Measurements from ENCODE around the gene GMDS.

Gene GMDS

GRCh38 chr6:1593958-1594314 lies 651.5 kb downstream of the GMDS start:
- no peak for DNase-seq

DNA sequence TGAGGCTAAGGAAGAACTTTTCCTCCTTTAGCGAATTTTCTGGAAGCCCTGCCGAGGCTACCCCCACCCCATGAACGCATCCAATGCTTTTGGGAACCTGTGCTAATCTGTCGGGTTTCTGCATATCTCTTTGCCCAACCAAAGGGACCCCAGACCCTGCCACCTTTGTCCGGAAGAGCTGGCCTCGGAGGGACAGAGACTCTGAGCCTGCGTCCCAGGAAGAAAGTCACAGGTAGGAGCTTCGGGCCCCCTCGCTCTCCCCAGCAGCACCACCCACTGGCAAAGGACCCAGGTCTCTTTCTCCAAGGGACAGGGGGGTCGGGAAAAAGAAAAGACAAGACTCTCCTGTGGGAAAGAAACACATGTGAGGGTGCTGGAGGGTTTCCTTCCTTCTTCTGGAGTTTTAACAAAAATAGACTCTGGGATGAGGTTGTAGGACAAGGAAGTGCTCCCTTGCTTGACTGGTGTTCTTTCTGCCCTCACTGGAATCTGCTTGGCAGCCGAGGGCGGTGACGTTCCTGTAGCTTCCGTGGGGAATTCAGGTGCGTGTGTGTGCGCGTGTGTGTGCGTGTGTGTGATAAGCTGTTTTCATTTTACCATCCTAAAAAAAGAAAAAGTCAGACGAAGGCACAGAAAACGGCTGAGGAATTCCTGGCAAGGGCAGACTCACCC lies 652.0 kb downstream of the GMDS start:
- no peak for DNase-seq

GRCh38 chr6:1592852-1593251 lies 652.6 kb downstream of the GMDS start:
- no peak for DNase-seq

- DNase-seq: no peak
Measured at GRCh38 chr6:1591926-1592325, 653.5 kb downstream of the GMDS start.

GRCh38 chr6:1591243-1591642 lies 654.2 kb downstream of the GMDS start:
- no peak for DNase-seq

DNA sequence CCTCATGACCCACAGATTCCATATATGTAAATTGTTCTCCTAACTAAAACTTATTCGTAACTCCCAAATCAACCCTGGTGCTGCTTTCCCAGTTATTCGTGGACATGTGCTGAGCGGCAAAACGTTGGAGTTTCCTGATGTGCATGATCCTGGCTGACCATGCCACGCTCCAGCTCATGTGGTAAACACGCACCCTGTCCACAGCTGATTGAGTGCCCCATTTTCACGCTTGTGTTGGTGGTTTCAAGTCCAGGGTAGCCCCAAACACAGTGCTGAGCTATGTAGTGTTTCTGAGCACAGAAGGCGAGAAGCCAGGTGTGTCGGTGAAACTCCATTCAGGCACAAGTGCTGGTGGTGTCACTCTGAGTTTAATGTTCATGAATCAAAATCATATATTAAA lies 654.8 kb downstream of the GMDS start:
- DNase-seq: no peak

GRCh38 chr6:1589208-1589607 lies 656.2 kb downstream of the GMDS start:
- no peak for DNase-seq

DNA sequence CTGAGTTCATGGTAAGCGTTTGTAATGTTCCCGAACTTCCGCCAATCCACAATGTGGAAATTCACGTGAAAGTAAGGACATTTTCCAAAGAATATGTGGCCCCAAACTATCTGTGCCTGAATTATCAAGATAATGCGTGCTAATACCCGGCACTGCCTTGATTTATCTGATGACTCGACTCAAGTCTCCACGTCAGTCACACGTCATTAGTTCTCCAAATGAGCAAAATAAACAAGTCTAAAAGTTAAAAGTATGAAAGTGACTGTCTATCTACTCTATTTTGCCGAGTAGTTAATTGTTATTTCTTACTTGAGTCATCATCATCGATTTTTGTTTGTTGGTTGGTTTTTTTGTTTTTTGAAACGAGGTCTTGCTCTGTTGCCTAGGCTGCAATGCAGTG lies 657.4 kb downstream of the GMDS start:
- DNase-seq: no peak

DNA sequence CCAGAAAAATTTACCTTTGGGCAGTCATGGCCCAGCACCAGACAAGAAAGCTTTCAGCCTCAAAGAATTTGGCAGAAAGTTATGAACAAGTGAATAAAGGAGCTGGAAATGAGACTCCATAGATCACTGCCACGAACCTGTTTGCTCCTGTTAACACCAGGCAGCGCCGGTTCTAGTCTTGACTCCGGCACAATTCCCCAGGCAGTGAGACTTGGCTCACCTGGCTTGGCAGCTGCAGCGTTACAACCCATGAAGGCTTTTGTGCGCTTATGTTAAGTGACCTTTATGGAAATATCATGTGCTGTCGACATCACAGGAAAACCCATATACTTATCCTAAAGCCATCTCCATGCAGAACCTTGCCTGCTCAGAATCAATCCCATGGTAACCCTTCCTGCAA lies 657.9 kb downstream of the GMDS start:
- DNase-seq: no peak

DNA sequence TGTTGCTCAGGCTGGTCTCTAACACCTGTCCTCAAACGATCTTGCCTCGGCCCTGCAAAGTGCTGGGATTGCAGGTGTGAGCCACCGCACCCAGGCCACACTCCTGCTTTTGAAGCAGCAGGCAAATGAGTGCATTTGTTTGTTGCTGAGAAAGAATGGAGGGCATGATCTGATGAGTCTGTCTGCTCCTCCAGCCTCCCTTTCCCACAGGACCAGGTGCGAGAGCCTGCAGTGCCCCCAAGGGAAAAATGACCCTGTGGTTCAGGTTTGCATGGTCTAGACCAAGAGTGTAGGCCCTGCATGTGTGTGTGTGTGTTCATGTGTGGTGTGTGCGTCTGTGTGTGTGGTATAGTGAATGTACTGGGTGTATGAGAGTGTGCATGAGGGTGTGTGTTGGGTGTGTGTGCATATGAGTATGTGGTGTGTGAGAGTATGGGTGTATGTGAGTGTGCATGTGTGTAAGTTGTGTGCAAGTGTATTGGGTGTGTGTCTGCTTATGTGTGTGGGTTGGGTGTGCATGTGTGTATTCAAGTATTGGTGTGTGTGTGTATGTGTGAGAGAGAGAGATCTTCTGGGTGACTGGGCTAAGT lies 658.4 kb downstream of the GMDS start:
- no peak for DNase-seq

DNA sequence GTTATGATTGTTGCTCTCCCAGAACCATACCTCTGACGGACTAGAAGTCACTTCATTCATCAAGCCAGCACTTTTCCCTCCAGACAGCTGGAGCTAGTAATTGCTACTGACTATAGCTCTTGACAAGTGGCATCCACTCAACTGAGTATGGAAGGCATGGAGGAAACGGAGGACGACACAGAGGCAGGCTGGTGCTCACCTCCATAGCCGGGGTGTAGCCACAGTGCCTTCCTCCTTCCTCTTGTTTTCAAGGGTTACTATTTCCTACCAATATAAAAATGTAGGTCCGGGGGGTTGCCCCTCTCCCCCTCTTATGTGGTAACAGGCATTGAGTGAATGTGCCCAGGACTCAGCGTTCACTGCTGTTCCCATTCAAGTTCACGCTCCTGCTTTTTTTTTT lies 659.1 kb downstream of the GMDS start:
- DNase-seq: no peak

GRCh38 chr6:1585669-1586049 lies 659.7 kb downstream of the GMDS start:
- DNase-seq: no peak

- DNase-seq: no peak
Measured at GRCh38 chr6:1584996-1585668, 660.3 kb downstream of the GMDS start.

DNA sequence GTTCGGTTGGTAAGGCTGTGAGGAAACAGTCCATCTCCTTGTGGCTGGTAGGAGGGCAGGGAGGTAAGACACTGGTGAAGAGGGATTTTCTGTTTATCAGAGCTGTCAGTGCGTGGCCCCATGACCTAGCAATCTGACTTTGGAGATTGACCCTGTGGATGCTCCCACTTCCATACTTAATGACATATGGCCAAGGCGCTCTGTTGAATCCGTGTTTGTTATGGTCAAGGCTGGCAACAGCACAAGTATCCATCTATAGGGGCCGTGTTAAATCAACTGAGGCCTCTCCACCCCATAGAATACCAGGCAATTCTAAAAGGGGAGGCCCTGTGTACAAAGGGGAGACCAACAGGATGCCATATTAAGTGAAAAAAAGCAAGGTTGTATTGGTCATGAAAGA lies 661.3 kb downstream of the GMDS start:
- no peak for DNase-seq

GRCh38 chr6:1581120-1581991 lies 664.0 kb downstream of the GMDS start:
- DNase-seq: no peak

DNA sequence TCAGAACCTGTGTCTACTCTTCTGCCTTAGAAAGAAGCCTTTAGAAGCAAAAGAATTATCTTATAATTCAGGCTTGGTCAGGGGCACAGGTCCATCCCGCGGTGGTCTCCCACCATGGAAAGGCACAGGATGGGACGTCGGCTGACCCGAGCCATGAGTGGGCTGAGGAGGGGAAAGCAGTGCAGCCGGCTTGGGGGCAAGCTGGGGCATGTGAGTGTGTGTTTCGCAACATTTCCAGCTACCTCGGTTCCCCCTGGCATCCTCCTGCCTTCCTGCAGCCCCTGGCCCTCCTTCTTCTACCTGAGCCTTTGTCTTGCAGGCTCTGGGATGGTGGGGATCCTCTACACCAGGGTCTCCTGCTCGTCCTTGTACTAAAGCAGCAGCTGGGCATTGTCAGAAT lies 664.8 kb downstream of the GMDS start:
- no peak for DNase-seq

GRCh38 chr6:1580109-1580508 lies 665.3 kb downstream of the GMDS start:
- no peak for DNase-seq

DNA sequence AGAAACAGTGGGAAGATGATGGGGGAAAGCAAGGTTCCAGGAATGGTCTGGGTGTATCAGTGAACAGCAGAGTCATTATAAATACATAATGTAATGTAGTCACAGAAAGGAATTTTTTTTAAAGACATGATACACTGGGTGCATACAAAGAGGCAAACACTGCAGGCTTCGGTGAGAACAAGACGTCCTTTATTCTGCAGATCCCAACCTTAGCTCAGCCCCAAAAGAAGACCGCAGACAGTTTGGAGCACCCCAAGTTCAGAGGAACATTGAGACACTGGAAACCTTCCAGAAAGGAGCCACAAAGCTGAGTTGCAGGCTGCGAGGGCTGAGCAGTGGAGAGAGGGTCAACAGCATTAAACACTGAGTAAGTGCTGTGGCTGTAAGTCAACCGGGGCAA lies 666.3 kb downstream of the GMDS start:
- no peak for DNase-seq

DNA sequence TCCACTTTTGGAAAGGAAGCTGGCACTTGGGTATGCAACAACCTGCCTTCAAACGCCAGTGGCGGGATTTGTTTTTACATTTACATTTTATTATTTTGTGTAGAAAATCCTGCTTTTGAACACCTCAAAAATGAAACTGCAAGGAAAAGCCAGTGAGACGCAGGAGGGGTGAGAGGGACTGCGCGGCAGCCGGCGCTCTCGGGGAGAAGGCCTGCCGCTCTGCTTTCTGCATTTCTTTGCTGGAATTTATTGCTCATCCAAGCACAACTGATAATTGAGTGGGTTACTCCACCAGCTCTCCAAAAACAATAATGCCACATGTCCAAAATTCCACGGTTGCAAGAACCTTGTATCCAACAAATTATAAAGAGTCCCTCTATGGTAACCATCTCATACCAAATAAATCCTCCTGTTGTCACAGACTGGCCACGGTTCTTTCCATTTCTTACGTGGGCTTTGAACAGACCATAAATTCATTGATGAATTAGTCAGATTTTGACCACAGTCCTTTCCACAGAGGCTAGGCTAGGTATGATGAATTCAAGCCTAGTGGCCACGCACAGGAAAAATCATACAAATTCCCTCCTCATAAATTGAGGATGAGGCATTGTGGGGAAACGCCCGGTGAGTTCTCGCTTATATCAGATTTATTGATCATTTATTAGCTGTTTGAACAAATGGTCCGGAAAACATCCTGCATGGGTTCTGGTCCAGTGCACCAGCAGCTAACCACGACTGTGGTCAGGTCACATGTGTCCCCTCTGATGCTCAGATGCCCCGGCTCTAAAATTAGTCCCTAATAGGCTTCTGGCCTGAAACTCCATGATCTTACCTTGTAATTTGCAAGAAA lies 667.3 kb downstream of the GMDS start:
- DNase-seq: no peak

DNA sequence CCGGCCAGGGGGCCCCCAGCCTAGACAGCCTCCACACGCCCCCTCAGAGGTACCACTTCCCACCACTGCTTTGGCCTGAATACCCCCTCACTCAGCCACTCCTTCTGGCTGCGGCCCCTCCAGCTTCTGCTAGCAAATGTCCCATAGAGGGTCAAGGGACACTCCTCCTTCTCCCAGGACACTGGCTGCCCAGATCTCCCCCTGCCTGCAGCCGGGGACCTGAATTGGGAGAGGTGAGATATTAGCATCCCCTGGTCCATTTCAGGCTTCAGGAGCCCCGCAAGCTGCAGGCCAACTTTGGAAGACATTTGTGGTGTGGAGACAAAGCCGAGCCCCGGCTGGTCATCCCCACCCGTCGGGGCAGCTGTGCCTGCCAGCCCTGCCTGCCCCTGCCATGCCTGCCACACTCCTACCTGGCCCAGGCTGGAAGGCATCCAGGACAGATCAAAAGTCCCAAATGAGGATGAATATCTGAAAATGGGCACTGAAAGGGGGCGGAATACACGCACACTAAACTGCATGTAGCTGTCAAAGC lies 668.2 kb downstream of the GMDS start:
- no peak for DNase-seq

- DNase-seq: no peak
Measured at GRCh38 chr6:1576711-1577110, 668.7 kb downstream of the GMDS start.

GRCh38 chr6:1576166-1576565 lies 669.2 kb downstream of the GMDS start:
- no peak for DNase-seq
